OCI-LY1 (cell line): Measurements from ENCODE around the gene NDUFA5.

ENCODE experiments used
- EZH2 ChIP-seq: fragments of 200-600 bp; sonication (generic), shearing (Covaris generic); IDR thresholded peaks from 2 replicates; pipeline ENCODE4 v1.8.0; 2017; ENCODE audit warnings: borderline replicate concordance, mixed run types, mild to moderate bottlenecking, antibody characterized with exemption, low read length, moderate library complexity, mixed read lengths
- TF ChIP-seq, protein P1 (sequence below): fragments of 200-600 bp; sonication (generic), shearing (Covaris generic); IDR thresholded peaks from 2 replicates; pipeline ENCODE4 v1.5.1; 2017; ENCODE audit warnings: mild to moderate bottlenecking, antibody characterized with exemption, low read length, moderate library complexity, mixed read lengths

DNA sequence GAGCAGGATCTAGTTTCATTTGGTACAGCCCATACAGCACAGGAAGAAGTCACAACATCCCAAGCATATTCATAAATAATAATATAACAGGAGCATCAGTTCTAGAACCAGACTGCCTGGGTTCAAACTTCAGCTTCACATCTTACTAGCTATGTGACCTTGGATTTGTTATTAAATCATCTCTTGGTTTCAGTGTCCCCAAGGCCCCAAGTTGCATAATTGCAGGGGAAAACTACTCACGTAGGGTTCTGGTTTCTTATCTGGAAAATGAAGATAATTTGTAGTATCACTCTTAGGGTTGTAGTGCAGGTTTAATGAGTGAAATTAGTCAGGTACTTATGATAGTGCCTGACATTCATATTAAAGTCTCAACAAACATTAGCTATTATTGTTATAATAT lies 17.7 kb downstream of the NDUFA5 start:
- TF ChIP-seq, protein P1, sequence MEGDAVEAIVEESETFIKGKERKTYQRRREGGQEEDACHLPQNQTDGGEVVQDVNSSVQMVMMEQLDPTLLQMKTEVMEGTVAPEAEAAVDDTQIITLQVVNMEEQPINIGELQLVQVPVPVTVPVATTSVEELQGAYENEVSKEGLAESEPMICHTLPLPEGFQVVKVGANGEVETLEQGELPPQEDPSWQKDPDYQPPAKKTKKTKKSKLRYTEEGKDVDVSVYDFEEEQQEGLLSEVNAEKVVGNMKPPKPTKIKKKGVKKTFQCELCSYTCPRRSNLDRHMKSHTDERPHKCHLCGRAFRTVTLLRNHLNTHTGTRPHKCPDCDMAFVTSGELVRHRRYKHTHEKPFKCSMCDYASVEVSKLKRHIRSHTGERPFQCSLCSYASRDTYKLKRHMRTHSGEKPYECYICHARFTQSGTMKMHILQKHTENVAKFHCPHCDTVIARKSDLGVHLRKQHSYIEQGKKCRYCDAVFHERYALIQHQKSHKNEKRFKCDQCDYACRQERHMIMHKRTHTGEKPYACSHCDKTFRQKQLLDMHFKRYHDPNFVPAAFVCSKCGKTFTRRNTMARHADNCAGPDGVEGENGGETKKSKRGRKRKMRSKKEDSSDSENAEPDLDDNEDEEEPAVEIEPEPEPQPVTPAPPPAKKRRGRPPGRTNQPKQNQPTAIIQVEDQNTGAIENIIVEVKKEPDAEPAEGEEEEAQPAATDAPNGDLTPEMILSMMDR = no peak
- no peak for TF ChIP-seq EZH2
